Epithelial cell of prostate (primary cell): ENCODE measurements around the gene ARSG.
"Not testable (repeated sequence)": the region's sequence is repeated elsewhere in the genome, so short reads cannot be mapped to it uniquely, and the experiment has no call there.

ENCODE experiments used
- DNase-seq: peaks from one replicate; pipeline ENCODE4 v3.0.0-alpha.2; 2011; ENCODE audit warnings: low read depth, low spot score
- H3K27ac ChIP-seq: fragments of 450-650 bp; 2 replicates; pipeline ENCODE4 v1.5.1; 2017; ENCODE audit warnings: mild to moderate bottlenecking

Gene ARSG

DNA sequence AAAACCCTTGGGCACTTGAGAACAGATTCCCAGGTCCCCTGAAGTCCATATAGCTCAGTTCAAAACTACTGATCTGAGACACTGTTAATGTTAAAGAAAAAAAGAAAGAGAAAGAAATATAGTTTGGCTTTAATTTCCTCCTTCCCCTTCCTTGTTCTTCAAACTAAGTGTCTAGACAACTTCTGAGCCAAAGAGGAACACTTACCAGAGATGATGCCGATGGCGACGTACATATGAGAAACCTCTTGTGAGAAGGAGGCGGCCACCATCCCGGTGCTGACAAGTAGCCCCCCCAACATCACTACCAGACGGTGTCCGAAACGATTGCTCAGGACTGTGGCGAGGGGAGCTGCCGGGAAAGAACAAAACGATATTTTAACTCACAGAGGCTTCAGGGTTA is 17.6 kb upstream of the ARSG start:
- no peak overlapping the region for H3K27ac ChIP-seq

GRCh38 chr17:68276339-68276738 is 15.0 kb upstream of the ARSG start:
- not testable (repeated sequence) for DNase-seq, H3K27ac ChIP-seq

More for the DNA sequence above, 17.6 kb upstream of the ARSG start:
- DNase-seq: no peak

- H3K27ac ChIP-seq: no peak overlapping the region
Measured at GRCh38 chr17:68277807-68278206, 13.5 kb upstream of the ARSG start.

GRCh38 chr17:68281965-68282364 is 9.3 kb upstream of the ARSG start:
- DNase-seq, H3K27ac ChIP-seq: not testable (repeated sequence)

More at GRCh38 chr17:68277807-68278206, 13.5 kb upstream of the ARSG start:
- no peak for DNase-seq

DNA sequence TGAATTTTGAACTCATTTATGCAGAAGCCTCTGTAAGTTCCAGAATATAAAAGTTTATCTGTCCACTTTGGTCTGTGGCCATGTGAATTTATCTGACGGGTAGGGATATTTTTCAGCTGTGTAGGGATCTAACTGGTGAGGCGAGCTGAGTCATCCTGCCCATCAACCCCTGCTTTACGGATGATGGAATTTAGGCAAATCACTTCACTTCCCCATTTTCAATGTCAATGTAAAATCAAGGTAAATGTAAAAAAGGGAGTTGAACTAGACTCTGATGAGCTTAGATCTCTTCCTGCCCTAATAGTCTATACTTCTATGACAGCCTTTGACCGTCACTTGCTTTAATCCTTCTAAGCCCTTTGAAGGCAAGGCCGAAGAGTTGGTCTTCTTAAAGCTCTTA is 2.9 kb upstream of the ARSG start:
- no peak overlapping the region for H3K27ac ChIP-seq
- no peak for DNase-seq

- H3K27ac ChIP-seq: no peak overlapping the region
- DNase-seq: no peak
Measured at GRCh38 chr17:68288804-68289203, 2.5 kb upstream of the ARSG start.

DNA sequence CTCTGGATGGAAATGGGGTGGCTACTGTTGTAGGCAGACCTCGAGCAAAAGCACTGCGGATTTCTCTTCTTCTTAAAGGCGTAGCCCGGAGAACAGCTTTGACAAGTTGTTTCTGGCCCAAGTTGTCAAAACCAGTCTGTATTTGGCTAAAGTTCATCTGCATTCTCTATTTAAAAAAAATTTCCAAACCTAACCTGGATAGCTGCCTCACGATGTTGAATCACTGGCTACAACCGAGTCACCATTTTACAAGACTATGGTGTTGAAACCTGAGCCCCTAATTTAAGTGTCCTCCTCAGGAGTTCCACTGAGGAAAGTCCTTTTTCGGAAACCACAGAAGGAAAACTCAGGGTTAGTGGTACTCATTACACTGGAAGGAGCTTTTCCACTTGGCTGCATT is 1.8 kb upstream of the ARSG start:
- no peak overlapping the region for H3K27ac ChIP-seq
- no peak for DNase-seq

DNA sequence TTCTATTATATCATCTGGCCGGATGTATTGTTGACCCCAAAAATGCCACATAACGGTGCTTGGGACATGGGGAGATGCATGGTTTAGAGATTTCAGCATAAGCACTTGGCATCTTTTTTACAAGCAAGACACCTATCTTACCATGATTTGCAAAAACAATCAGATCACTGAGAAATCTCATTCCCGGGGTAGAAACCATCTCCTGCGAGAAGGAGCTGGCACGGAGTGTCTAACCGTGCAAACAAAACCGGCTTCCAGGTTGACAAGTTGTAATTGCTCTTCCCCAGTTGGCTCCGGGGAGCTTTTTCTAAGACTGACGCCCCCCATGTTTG is 1.4 kb upstream of the ARSG start:
- no peak overlapping the region for H3K27ac ChIP-seq
- DNase-seq: no peak

GRCh38 chr17:68290268-68290954 is 884 bp upstream of the ARSG start:
- H3K27ac ChIP-seq: no peak overlapping the region
- DNase-seq: no peak

DNA sequence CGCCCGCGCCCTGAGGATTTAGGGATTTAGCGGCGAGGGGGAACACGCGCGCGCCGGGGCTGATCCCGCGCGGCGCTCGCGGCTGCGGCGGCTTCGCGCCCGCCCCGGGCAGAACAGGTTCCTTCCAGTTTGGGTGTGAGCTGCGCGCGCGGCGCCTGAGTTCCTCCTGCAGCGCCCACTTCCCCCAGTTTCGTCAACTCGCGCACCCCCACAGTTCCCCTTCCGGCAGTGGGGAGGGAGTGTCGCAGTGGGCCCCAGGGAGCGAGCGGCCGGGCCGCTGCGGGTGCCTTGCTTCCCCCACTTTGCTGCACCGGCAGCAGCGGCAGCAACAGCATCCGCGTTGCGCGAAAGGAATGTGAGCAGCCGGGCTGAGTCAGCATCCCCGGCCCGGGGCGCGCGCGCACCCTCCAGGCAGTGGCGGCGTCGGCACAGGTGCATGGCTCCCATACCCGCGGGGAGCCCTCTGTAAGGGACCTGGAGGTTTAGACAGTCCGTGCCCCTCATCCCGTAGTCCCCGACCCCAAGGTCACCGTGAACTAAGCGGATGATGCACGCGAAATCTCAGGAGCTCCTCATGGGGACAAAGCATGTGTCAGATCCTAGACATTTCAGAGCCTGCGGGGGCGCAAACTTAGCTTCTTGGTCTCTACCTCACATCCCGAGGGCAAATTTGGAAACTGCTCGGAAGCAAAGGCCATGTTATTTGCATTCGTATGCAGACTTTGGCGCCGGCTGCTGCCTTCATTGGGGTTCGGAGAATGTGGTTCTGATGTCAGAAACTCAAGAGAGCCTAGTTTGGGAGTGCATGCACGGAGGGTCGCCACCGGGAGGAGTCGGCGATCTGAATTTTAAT is 767 bp downstream of the ARSG start:
- no peak overlapping the region for H3K27ac ChIP-seq
- no peak for DNase-seq

GRCh38 chr17:68292689-68293040 is 1.4 kb downstream of the ARSG start:
- no peak for DNase-seq
- H3K27ac ChIP-seq: no peak overlapping the region

DNA sequence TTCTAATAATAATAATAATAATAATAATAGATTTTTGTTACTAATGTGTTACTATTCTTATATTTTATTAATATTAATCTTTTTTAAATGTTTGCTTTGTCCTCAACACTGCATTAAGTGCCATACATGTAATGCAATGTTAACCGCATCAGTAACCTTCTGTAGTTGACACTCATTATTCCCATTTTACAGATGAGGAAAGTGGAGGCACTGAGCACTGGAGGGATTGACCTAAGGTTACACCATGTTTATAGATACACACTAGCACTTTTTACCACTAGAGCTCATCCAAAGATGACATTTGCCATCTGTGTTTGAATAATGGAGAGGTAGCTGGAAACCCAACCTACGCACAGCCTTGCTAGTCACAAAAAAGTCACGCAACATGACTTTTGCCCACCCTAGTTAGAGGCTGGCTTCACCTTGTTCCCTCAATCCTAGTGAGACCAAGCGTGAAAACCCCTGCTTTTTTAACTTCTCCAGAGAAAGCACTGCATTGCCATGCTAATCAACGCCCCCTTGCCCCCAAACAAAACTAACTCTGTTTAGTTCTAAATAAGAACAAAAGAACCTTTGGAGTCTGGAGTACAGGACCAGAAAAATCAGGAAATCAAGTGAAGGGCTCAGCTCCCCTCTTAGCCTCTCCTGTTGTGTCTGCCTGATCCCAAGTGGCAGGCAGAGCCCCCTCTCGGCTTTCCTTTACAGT is 2.3 kb downstream of the ARSG start:
- no peak overlapping the region for H3K27ac ChIP-seq
- no peak for DNase-seq

- no peak for DNase-seq
- H3K27ac ChIP-seq: no peak overlapping the region
Measured at GRCh38 chr17:68294196-68294555, 2.9 kb downstream of the ARSG start.

DNA sequence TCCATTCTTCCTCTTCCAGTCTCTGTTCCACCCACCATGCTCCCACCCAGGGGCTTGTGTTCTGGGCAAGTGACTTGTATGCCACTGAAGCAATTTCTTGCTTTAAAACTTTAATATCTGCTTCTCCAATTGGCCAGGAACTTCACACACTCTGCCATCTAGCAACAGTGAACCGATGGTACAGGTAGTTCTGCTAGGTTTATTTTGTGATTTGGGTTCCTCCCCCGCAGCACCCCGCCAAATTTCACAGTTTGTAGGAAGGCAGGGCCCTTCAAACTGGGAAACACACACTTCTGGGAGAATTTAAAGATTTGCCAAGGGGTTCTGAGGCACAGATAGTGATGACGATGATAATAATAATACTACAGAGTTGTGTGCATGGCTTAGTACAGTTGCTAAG is 3.3 kb downstream of the ARSG start:
- no peak overlapping the region for H3K27ac ChIP-seq
- no peak for DNase-seq

DNA sequence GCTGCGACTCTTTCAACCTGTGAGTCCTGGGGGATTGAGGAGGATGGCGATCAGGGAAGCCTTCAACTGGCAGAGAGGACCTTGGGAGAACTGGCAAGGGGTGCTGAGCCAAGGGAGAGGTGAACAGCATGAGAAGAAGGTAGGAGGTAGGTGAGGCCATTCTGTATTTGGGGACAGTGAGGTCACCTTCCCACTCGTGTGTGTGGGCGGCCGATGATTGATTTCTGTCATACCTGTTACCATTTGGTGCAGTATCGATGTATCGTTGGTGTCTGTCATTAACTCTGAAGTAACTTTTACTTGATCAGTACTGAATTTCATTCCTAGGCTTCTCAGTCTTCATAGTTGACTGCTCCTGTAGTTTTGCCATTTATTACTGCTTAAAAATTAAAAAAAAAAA is 3.8 kb downstream of the ARSG start:
- H3K27ac ChIP-seq: no peak overlapping the region
- no peak for DNase-seq

DNA sequence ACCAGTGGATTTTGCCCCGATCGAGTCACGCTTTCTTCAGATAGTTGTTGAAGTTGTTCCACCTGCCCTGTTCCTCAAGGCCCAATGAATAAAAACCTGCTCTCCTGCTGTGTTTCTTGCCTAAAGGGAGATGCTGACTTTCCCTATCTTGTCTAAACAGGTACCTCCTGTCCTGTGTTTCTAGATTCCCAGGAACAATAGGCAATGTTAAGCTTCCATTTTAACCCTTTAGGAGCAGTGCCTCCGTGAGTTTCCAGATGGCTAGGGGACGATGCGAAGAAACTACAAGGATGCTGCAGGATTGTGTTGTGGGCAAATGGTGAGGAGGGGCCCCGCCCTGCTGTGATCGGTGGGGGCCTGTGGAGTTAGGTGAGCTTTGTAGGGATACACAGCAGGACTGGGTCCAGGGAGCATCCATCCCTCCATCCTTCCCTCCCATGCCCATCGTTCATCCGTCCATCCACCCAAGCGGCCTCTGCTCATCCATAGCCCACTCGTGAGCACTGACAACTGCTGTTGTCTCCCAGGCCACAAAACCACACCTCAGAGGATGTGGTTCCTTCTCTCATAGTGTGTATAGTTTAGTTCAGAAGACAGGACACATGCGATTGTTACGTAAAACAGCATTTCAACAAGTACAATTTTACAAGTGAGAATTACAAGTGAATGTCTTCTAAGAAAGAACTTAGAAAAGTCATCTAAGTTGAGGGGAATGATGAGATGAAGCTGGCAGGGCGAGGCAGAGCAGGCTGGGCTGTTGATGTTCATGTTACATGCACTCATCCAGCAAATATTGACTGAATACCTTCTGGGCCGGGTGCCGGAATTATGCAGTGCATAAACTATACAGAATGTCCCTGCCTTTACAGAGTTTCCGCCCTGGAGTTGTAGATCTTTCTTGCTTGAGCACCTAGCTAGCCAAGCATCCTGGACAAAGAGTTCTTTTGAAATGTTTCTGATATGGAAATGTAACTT is 5.2 kb downstream of the ARSG start:
- DNase-seq: no peak
- no peak overlapping the region for H3K27ac ChIP-seq

- DNase-seq: no peak
- H3K27ac ChIP-seq: no peak overlapping the region
Measured at GRCh38 chr17:68297195-68297594, 5.9 kb downstream of the ARSG start.

DNA sequence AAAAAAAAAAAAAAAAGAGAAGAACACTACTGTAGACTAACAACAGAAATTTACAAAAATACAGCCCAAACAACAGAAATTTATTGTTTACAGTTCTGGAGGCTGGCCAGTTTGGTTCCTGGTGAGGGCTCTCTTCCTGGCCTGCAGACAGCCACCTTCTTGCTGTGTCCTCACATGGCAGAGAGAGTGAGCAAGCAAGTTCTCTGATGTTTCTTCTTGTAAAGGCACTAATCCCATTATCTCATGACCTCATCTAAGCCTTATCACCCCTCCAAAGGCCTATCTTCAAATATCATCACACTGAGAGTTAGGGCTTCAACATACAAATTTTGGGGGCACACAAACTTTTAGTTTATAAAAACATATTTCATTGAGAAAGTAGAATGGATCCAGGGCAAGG is 7.3 kb downstream of the ARSG start:
- no peak for DNase-seq
- H3K27ac ChIP-seq: no peak overlapping the region

DNA sequence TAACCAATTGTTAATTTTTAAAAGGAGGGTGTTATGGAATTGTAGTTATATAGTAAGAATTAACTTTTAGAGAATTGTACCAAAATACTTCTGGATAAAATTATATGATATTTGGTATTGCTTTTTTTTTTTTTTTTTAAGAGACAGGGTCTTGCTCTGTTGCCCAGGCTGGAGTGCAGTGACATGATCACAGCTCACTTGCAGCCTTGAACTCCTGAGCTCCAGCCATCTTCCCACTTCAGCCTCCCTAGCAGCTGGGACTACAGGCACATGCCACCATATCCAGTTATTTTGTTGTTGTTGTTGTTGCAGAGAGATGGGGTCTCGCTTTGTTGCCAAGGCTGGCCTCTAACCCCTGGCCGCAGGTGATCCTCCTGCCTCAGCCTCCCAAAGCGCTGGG is 8.5 kb downstream of the ARSG start:
- no peak overlapping the region for H3K27ac ChIP-seq
- no peak for DNase-seq

DNA sequence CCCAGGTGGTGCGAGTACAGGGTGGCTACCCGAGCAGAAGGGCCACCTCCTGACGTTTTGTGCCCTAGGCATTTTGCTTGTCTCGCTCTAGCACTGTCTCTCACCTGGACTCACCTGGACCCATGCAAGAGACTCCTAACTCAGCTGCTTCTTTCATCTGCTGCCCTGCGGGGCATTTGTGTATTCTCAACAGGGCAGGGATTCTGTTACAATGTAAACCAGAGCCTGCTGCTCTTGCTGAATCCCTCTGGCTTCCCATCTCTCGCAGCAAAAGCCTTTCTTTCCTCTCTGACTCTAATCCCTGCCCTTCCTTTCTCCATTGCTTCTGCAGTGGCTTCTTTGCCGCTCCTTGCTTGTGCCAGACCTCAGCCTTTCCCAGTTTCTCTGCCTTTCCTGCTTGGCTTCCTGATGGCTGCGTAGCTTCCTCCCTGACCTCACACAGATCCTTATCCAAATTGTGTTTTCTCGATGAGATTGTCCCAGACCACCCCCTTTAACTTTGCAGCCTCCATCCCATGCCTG is 10.2 kb downstream of the ARSG start:
- H3K27ac ChIP-seq: no peak overlapping the region
- DNase-seq: no peak
